RKO (cell line): ENCODE measurements around the gene ZNF138.

Experiments
- DNase-seq: peaks from one replicate; pipeline ENCODE4 v3.0.0-alpha.2; 2016; ENCODE audit warnings: low spot score

ZNF138 gene

DNA sequence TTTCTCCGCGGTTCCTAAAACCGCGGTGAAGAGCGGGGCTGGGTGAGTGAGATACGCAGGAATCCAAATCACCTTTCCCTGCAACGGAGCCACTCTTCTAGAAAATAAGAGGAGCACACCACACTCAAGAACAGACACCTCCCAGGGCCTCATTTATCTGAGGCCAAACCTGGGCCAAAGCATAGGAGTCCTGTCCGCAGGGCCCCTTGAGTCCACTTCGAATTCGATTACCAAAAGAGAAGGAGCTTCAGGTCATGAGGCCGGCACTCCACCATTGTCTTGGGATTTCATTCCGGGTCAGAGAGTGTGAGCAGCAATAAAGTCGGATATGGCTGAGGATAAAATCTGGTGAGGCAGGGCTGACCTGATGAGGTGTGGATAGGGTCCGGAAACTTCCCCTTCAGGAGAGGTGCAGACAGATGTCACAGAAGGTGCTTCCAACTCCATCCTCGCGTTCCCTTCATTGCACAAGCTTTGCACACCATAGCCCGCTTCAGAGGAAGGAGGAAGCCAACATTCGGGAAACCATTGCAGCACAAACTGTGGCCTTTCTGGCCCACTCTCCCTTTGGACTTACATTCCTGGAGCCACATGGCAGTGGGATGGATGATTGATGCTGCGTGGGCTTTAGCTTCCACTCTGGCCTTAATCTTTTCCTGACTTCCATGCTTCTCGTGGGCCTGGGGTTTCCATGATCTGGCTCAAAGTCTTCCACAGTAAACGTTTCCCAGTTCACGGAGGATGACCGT, 81.6 kb downstream of the ZNF138 start:
- no peak for DNase-seq

GRCh38 chr7:64876792-64877713, 82.8 kb downstream of the ZNF138 start:
- no peak for DNase-seq

DNA sequence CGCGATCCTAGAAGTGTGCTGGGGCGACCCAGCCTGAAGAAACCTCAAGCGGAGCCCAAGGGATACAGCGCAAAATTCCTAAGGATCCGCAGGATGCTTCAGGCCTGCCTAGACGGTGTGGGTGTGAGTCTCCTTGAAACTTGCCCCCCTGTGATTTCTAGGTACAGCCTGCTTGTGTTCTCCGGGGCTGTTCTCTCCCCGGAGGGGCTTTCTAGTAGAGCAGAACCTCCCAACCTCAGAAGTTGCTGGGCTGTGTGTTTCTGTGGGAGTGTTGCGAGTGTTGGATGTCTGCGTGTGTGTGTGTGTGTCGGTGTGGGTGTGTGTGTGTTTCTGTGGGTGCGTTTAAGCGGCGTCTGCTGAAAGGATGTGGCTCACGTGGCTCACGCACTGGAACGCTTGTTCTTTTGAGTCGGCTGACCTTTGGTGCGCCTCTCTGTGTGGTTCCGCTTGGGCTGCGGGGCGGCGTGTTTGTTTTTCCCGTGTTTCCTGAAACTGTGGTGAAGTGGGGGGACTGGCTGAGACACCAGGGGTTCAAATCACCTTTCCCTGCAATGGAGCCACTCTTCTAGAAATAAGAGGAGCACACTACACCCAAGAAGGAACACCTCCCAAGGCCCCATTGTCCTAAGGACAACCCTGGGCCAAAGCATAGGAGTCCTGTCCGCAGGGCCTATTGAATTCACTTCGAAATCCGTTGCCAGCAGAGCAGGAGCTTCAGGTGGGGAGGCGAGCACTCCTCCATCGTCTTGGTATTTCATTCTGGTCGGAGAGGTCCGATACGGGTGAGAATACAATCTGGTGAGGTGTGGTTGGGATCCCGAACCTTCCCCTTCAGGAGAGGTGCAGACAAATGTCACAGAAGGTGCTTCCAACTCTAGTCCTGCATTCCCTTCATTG, 83.7 kb downstream of the ZNF138 start:
- DNase-seq: no peak

GRCh38 chr7:64878684-64879083, 84.5 kb downstream of the ZNF138 start:
- DNase-seq: no peak

- no peak for DNase-seq
Observed at GRCh38 chr7:64879086-64879730, 85.0 kb downstream of the ZNF138 start.

DNA sequence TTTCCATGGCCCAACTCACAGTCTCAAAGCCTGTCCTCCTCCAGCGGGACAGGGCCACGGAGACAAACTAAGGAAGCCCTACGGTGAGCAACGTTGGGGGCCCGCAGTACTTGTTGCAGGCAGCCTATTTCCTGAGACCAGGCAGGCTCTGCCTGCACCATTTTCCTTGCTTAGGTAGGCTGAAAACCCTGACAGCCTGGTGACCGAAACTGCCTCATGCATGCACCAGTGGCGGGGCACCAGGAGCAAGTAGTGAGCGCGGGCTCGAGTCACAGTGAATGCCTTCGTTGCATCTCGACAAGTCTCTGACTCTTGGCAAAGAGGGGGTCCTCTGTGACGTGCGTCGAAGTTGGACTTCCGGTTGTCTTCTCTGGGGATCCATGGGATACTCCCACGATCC, 85.6 kb downstream of the ZNF138 start:
- no peak for DNase-seq

- no peak for DNase-seq
Observed at GRCh38 chr7:64880322-64881297, 86.4 kb downstream of the ZNF138 start.

DNA sequence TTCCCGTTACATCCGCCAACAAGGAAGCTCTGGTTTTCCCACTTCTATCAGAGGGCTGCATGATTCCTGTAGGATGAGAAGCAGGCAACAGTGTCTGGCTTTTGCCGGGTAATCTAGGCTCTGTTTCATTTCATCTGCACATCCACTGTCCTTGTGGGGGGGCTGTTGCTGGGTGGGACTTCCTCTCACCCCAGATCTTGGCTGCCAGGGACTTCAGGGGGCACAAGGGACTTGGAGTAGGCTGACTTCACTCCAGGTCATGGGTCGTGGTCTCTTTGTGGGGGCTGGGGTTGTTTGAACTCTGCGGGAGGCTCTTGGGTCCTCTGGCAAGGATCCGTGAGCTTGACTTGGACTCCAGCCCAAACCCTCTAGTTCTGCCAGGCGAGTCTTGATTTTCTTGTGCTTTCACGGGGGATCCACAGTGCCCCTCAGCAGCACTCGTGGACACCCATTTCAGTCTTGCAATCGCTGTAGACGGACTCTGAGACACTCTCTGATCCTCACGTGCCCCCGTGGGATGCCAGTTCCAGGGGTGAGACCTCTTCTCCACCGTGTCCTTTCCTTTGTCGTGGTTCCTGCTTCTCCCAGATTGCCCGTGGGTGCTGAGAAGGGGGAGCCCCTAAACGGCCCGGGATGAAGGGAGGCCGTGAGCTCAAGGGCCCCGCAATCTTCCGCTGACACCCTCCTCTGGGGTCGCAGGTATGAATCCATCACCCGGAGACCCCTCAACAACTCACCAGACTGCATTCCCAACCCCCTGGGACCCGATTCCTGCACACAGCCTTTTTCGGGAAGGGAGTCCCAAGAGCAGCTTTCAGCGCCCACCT, 87.4 kb downstream of the ZNF138 start:
- DNase-seq: no peak

DNA sequence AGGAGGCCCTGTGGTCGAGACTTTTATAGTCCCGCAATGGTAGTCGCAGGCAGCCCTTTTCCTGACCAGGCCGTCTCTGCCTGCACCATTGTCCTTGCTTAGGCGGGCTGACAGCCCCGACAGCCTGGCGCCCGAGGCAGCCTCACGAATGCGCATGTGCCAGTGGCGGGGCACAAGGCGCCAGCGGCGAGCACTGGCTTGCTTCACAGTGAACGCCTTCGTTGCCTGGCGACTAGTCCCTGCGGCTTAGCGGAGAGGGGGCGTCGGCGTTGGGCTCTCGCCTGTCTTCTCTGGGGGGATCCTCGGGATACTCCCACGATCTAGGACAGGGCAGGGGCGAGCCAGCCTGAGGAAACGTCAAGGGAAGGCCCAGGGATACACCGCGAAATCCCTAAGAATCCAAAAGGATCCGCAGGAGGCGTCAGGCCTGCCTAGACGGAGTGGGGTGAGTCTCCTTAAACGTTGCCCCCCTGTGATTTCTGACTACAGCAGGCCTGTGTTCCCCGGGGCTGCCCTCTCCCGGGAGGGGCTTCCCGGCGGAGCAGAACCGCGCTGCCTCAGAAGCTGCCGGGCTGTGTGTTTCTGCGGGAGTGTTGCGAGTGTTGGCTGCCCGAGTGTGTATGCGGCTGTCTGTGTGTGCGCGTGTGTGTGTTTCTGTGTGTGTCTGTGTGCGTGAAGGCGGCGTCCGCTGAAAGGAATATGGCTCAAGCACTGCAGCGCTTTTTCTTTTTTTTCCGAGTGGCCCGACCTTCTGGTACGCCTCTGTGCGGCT, 88.3 kb downstream of the ZNF138 start:
- no peak for DNase-seq
